ENCODE data around the gene TEN1.

TEN1 gene

GRCh38 chr17:76025294-76025693 is 46.3 kb downstream of the TEN1 start:
- no peaks in the 10 kb centered on the region for H3K9me2 ChIP-seq (replicated peaks; ENCODE audit: insufficient read depth, low read length)
- no peak overlapping the region for H3K4me3 ChIP-seq (ENCODE audit: insufficient read depth, low read length, poor library complexity, severe bottlenecking)
- TF ChIP-seq CTCF (IDR thresholded peaks at IDR 0.05; ENCODE audit: insufficient read depth, low read length, poor library complexity, severe bottlenecking) (no peak), EZH2phosphoT487 (conservative IDR thresholded peaks at IDR 0.05; ENCODE audit: low read length) (no peak)
- 0 out of 2 replicates have a peak, but pooled peaks cover under 1% of the 10 kb centered on the region for H3F3A ChIP-seq (ENCODE audit: insufficient read depth)
- H3K9ac ChIP-seq (ENCODE audit: low read length): no peak overlapping the region
- no peak overlapping the region for H3K4me2 ChIP-seq (ENCODE audit: low read depth, low read length, poor library complexity, severe bottlenecking)
- H3K36me3 ChIP-seq (ENCODE audit: low read length): no peaks in the 10 kb centered on the region
- no peaks in the 10 kb centered on the region for H3K9me3 ChIP-seq (ENCODE audit: insufficient read depth, low read length)
- H2AFZ ChIP-seq (ENCODE audit: low read depth, low read length, severe bottlenecking): no peak overlapping the region
- H3K27ac ChIP-seq (ENCODE audit: low read depth, low read length): no peak overlapping the region
- H3K27me3 ChIP-seq (ENCODE audit: low read length): no peaks in the 10 kb centered on the region
- no peaks in the 10 kb centered on the region for H4K20me1 ChIP-seq (ENCODE audit: low read depth, low read length)
- H3K79me2 ChIP-seq (ENCODE audit: insufficient read depth, low read length): no peaks in the 10 kb centered on the region

GRCh38 chr17:76026714-76027158 is 47.7 kb downstream of the TEN1 start:
- Histone ChIP-seq H3K4me3 (ENCODE audit: insufficient read depth, low read length, poor library complexity, severe bottlenecking) (no peak overlapping the region), H3K9me2 (replicated peaks; ENCODE audit: insufficient read depth, low read length) (no peaks in the 10 kb centered on the region), H3F3A (ENCODE audit: insufficient read depth) (no peaks in the 10 kb centered on the region), H3K9me3 (ENCODE audit: insufficient read depth, low read length) (no peaks in the 10 kb centered on the region), H3K27me3 (ENCODE audit: low read length) (no peaks in the 10 kb centered on the region), H3K36me3 (ENCODE audit: low read length) (no peaks in the 10 kb centered on the region), H4K20me1 (ENCODE audit: low read depth, low read length) (no peaks in the 10 kb centered on the region), H2AFZ (ENCODE audit: low read depth, low read length, severe bottlenecking) (no peak overlapping the region), H3K79me2 (ENCODE audit: insufficient read depth, low read length) (no peaks in the 10 kb centered on the region), H3K27ac (ENCODE audit: low read depth, low read length) (no peak overlapping the region), H3K4me2 (ENCODE audit: low read depth, low read length, poor library complexity, severe bottlenecking) (no peak overlapping the region), H3K9ac (ENCODE audit: low read length) (no peak overlapping the region)
- TF ChIP-seq EZH2phosphoT487 (conservative IDR thresholded peaks at IDR 0.05; ENCODE audit: low read length): no peak
- TF ChIP-seq CTCF (IDR thresholded peaks at IDR 0.05; ENCODE audit: insufficient read depth, low read length, poor library complexity, severe bottlenecking): no peak

GRCh38 chr17:76027159-76027839 is 48.3 kb downstream of the TEN1 start, which contains the start of gene EVPL:
Gene EVPL (minus strand): TSS chr17:76027306. CDS start chr17:76027198, 108 bp downstream.
- H3K9me2 ChIP-seq (replicated peaks; ENCODE audit: insufficient read depth, low read length): no peaks in the 10 kb centered on the region
- H3K4me3 ChIP-seq (ENCODE audit: insufficient read depth, low read length, poor library complexity, severe bottlenecking): no peak within 1 kb of the TSS
- no peak within 1 kb of the TSS for H3K4me2 ChIP-seq (ENCODE audit: low read depth, low read length, poor library complexity, severe bottlenecking)
- H2AFZ ChIP-seq (ENCODE audit: low read depth, low read length, severe bottlenecking): no peak within 1 kb of the TSS
- H3K79me2 ChIP-seq (ENCODE audit: insufficient read depth, low read length): no peaks in the 10 kb centered on the region
- no peak for TF ChIP-seq CTCF (IDR thresholded peaks at IDR 0.05; ENCODE audit: insufficient read depth, low read length, poor library complexity, severe bottlenecking)
- TF ChIP-seq EZH2phosphoT487 (conservative IDR thresholded peaks at IDR 0.05; ENCODE audit: low read length): no peak
- H3K9ac ChIP-seq (ENCODE audit: low read length): no peak within 1 kb of the TSS
- H3K27me3 ChIP-seq (ENCODE audit: low read length): no peaks in the 10 kb centered on the region
- H3K36me3 ChIP-seq (ENCODE audit: low read length): no peaks in the 10 kb centered on the region
- H3K9me3 ChIP-seq (ENCODE audit: insufficient read depth, low read length): no peaks in the 10 kb centered on the region
- H3F3A ChIP-seq (ENCODE audit: insufficient read depth): no peaks in the 10 kb centered on the region
- H3K27ac ChIP-seq (ENCODE audit: low read depth, low read length): no peak within 1 kb of the TSS
- no peaks in the 10 kb centered on the region for H4K20me1 ChIP-seq (ENCODE audit: low read depth, low read length)

Data from SU-DHL-6 (cell line).